GM12878 (cell line): ENCODE results near the gene NEUROD1. TPM values are rescaled to one million over a fixed set of nuclear protein-coding genes. Genes with fewer than 3 reads are reported as not detected.

Experiments
- ATAC-seq: fragments of 200-7000 bp; cut with Tn5 transposase; 3 replicates; pipeline ENCODE4 v1.9.1; 2020; ENCODE audit warnings: mild to moderate bottlenecking, moderate library complexity
- BruUV-seq: library from RNA; stranded (reverse); fragments of 400-500 nt; replicated peaks from 2 replicates; lab custom pipeline; 2021; lab: Mats Ljungman, UMichigan
- CTCF ChIA-PET: fragments of 300-600 bp; sonication (Branson Sonifier 250); formaldehyde crosslinking; extraction: SDS; loops from one replicate; lab custom pipeline; 2021; ENCODE audit warnings: inconsistent platforms; lab: Yijun Ruan, JAX
- POLR2A ChIA-PET: fragments of 350-600 bp; formaldehyde crosslinking; extraction: SDS; loops from one replicate; lab custom pipeline; 2021; ENCODE audit warnings: inconsistent platforms; lab: Charles Lee
- RAD21 ChIA-PET: fragments of 300-600 bp; sonication (Branson Sonifier 250); formaldehyde crosslinking; loops from one replicate; lab custom pipeline; 2023; ENCODE audit warnings: antibody characterized with exemption; ENCODE audit not compliant: unreplicated experiment; lab: Charles Lee
- SMC1A ChIA-PET: fragments of 300-600 bp; sonication (Branson Sonifier 250); formaldehyde crosslinking; loops from one replicate; lab custom pipeline; 2023; ENCODE audit not compliant: unreplicated experiment, uncharacterized antibody; lab: Charles Lee
- DNase-seq: peaks from one replicate; pipeline ENCODE4 v3.0.0-alpha.2; 2011; ENCODE audit warnings: low read depth, low spot score
- FAIRE-seq: peaks from 3 replicates; lab custom pipeline; 2011; peaks lifted over from hg19 to GRCh38; lab: Jason Lieb, UNC
- H2AFZ ChIP-seq: 2 replicates; pipeline ENCODE4 v1.6.0; 2011; ENCODE audit warnings: low read depth, low read length, control low read depth; ENCODE audit not compliant: control insufficient read depth
- H3K27ac ChIP-seq: 2 replicates; pipeline ENCODE4 v1.5.1; 2011; ENCODE audit warnings: control low read depth; ENCODE audit not compliant: control insufficient read depth, insufficient read depth
- H3K27me3 ChIP-seq, 2 experiments: replicated peaks in 1 of 2; 2 replicates each; pipeline versions ENCODE4 v1.6.0 to v1.6.1; 2011; ENCODE audit warnings: low read length in 1 of 2; ENCODE audit not compliant: control insufficient read depth in 2 of 2, insufficient read depth in 2 of 2
- H3K36me3 ChIP-seq, 2 experiments: 2 replicates each; pipeline ENCODE4 v1.5.1; 2011; ENCODE audit warnings: low read length in 1 of 2; ENCODE audit not compliant: control insufficient read depth in 2 of 2, insufficient read depth in 2 of 2
- H3K4me1 ChIP-seq: 2 replicates; pipeline ENCODE4 v1.6.1; 2011; ENCODE audit warnings: mild to moderate bottlenecking, low read length, moderate library complexity, mixed read lengths; ENCODE audit not compliant: control insufficient read depth, insufficient read depth
- H3K4me2 ChIP-seq: 2 replicates; pipeline ENCODE4 v1.6.0; 2011; ENCODE audit warnings: control low read depth; ENCODE audit not compliant: control insufficient read depth, insufficient read depth
- H3K4me3 ChIP-seq: fragments of 200-600 bp; sonication (generic); 2 replicates; pipeline ENCODE4 v1.5.1; 2016
- H3K79me2 ChIP-seq: 2 replicates; pipeline ENCODE4 v1.6.0; 2011; ENCODE audit warnings: low read length; ENCODE audit not compliant: control insufficient read depth, insufficient read depth
- H3K9ac ChIP-seq: 2 replicates; pipeline ENCODE4 v1.8.0; 2011; ENCODE audit warnings: low read length, control low read depth, mixed read lengths; ENCODE audit not compliant: control insufficient read depth, insufficient read depth
- H3K9me3 ChIP-seq: replicated peaks from 3 replicates; pipeline ENCODE4 v1.5.1; 2011; ENCODE audit warnings: mild to moderate bottlenecking, low read length; ENCODE audit not compliant: control insufficient read depth, insufficient read depth
- H4K20me1 ChIP-seq: 2 replicates; pipeline ENCODE4 v1.6.0; 2011; ENCODE audit not compliant: control insufficient read depth, insufficient read depth
- ASH2L ChIP-seq: fragments of 300-600, 200-600 bp; sonication (generic); IDR thresholded peaks from 2 replicates; pipeline ENCODE4 v1.6.1; 2017; ENCODE audit warnings: low read depth, mild to moderate bottlenecking, borderline replicate concordance
- ATF7 ChIP-seq: fragments of 450-650 bp; IDR thresholded peaks from 2 replicates; pipeline ENCODE4 v1.6.1; 2016; ENCODE audit warnings: low read depth, mild to moderate bottlenecking
- CHD4 ChIP-seq: fragments of 200-600 bp; sonication (generic); IDR thresholded peaks from 2 replicates; pipeline ENCODE4 v1.6.1; 2016; ENCODE audit warnings: mild to moderate bottlenecking
- FOXM1 ChIP-seq: IDR thresholded peaks from 2 replicates; pipeline ENCODE4 v1.6.1; 2012; ENCODE audit warnings: low read depth, mild to moderate bottlenecking, inconsistent platforms, low read length, moderate library complexity
- KDM1A ChIP-seq: fragments of 200-600 bp; sonication (generic); IDR thresholded peaks from 2 replicates; pipeline ENCODE4 v1.6.1; 2016; ENCODE audit warnings: borderline replicate concordance
- NFIC ChIP-seq: IDR thresholded peaks from 2 replicates; pipeline ENCODE4 v1.6.1; 2012; ENCODE audit warnings: low read depth, mild to moderate bottlenecking, inconsistent platforms, low read length, moderate library complexity
- TBL1XR1 ChIP-seq: IDR thresholded peaks from 2 replicates; pipeline ENCODE4 v1.6.1; 2012; ENCODE audit warnings: low read depth, low read length, improper control_type of control experiment
- TCF7 ChIP-seq: IDR thresholded peaks from 2 replicates; pipeline ENCODE4 v1.6.1; 2014; ENCODE audit warnings: antibody characterized with exemption, borderline replicate concordance
- YY1 ChIP-seq: IDR thresholded peaks from 2 replicates; pipeline ENCODE4 v1.6.1; 2011; ENCODE audit warnings: low read depth, mild to moderate bottlenecking, low read length
- WGBS: methylation state at CpG from one replicate; pipeline ENCODE4 v1.1.6; 2016; ENCODE audit warnings: low lambda C conversion rate; ENCODE audit not compliant: insufficient replicate concordance, insufficient coverage; ENCODE audit errors: missing lambda C conversion rate; 5-methylcytosine and 5-hydroxymethylcytosine counted together
- in situ Hi-C: fragments of 300-500 bp; cut with MboI; formaldehyde crosslinking; loops from 9 replicates; pipeline ENCODE4 v1.14.3; 2018; ENCODE audit warnings: mixed read lengths
- intact Hi-C: fragments of 100-400 bp; cut with micrococcal nuclease; formaldehyde crosslinking; loops from one replicate; pipeline ENCODE4 v1.14.2; 2022; ENCODE audit not compliant: unreplicated experiment
- polyA plus RNA-seq, 11 experiments: library from polyadenylated mRNA; depleted of rRNA in 4 of 11; unstranded in 6 of 11; stranded (reverse) in 5 of 11; fragments of >200 nt; fragmentation: Nextera tagmentation in 4 of 11; fragmentation: Illumina TruSeq in 1 of 11; extraction: Ambion mirVana in 4 of 11; extraction: Trizol in 1 of 11; gene quantifications; 1 replicate in 1 of 11; 2 replicates in 10 of 11; pipeline versions ENCODE4 v1.2.1 to v1.2.3, GENCODE V29; 2011 to 2016; ENCODE audit warnings: inconsistent platforms in 2 of 11, missing spikeins in 2 of 11, low read depth in 1 of 11
- total RNA-seq, 4 experiments: library from RNA; depleted of rRNA in 3 of 4; stranded (reverse); fragments of >200 nt in 3 of 4; fragmentation: Illumina TruSeq in 1 of 4; extraction: Trizol in 1 of 4; gene quantifications; 2 replicates each; pipeline versions ENCODE4 v1.2.1 to v1.2.3, GENCODE V29; 2013 to 2021

The NEUROD1 gene
- total and polyA plus RNA-seq, 10 of the 15 experiments (the other 5 are each of a cell fraction or from before 2014, with no cell fraction given), result not detected

DNA sequence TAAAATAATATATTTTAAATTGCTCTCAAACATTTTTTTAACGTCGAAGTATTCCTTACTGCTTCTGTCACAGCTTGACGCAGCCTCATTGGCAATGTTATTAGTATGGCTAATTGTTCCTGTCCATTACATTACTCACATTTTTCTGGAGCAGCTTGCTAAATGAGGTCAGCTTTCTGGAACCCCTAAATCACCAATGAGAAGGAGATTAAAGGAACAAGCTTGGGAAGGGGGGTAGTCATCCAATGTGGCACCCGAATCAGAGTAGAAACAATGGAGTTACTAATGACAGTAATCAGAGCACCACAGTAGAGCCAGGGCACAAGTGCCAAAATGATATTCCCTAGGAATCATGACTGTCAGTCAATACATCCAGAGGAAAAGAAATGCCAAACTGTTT, 5.1 kb downstream of the NEUROD1 start:
- H3K36me3 ChIP-seq, result no peaks in the 10 kb centered on the region
- ChIA-PET POLR2A (interaction anchor here (0.7 kb wide), 1 partner anchor 208 kb away, joined by 3 read pairs; no protein-coding TSS in a partner anchor), CTCF (interaction anchor here (1.0 to 1.7 kb wide), 2 partner anchors 10 to 40 kb away, joined by 3 to 7 read pairs; no protein-coding TSS in a partner anchor), RAD21 (interaction anchor here (0.7 kb wide), 1 partner anchor 20 kb away, joined by 3 read pairs; no protein-coding TSS in a partner anchor), SMC1A (interaction anchor here (0.6 to 2.2 kb wide), 4 partner anchors 8 to 102 kb away, joined by 3 to 6 read pairs (median 5); no protein-coding TSS in a partner anchor)
- no peak overlapping the region for H3K27ac ChIP-seq
- H3K27me3 ChIP-seq, result peaks cover 0 to 14% of the 10 kb centered on the region in 2 experiments
- no peak overlapping the region for H3K4me2 ChIP-seq
- intact Hi-C loops, result no loop called here
- TF ChIP-seq ATF7, result no peak
- TF ChIP-seq NFIC, result no peak
- TF ChIP-seq KDM1A, result no peak
- no peak for TF ChIP-seq TBL1XR1
- no peak for TF ChIP-seq CHD4
- TF ChIP-seq TCF7, result no peak
- TF ChIP-seq FOXM1, result no peak
- TF ChIP-seq ASH2L, result no peak
- no peak for TF ChIP-seq YY1
- no peak overlapping the region for H2AFZ ChIP-seq
- ATAC-seq (no peak), DNase-seq (no peak), FAIRE-seq (no peak)
- H3K9me3 ChIP-seq, result peaks cover 2% of the 10 kb centered on the region; the same call in 2 of the 3 replicates
- no peak overlapping the region for H3K4me3 ChIP-seq
- peaks cover 9% of the 10 kb centered on the region for H3K4me1 ChIP-seq
- no TSS peak for BruUV-seq
- H3K9ac ChIP-seq, result no peak overlapping the region
- no peaks in the 10 kb centered on the region for H3K79me2 ChIP-seq
- H4K20me1 ChIP-seq, result no peaks in the 10 kb centered on the region
- in situ Hi-C loops, result no loop called here
- 80% methylated on average over 4 of the region's 4 CpGs for WGBS
